Neural progenitor cell (in vitro differentiated cells): ENCODE data around the gene ATAD3B.
"Not testable (repeated sequence)": the region's sequence is repeated elsewhere in the genome, so short reads cannot be mapped to it uniquely, and the experiment has no call there.

Source experiments
- CTCF ChIP-seq: fragments of 200-600 bp; sonication (generic); IDR thresholded peaks from 2 replicates; pipeline ENCODE4 v1.5.1; 2017; ENCODE audit warnings: antibody characterized with exemption, mild to moderate bottlenecking
- EZH2 ChIP-seq: fragments of 200-600 bp; sonication (generic); IDR thresholded peaks from 2 replicates; pipeline ENCODE4 v1.6.1; 2017; ENCODE audit warnings: antibody characterized with exemption, mild to moderate bottlenecking, moderate library complexity

- TF ChIP-seq CTCF, EZH2: not testable (repeated sequence)
Measured at GRCh38 chr1:1485755-1486317, 14.3 kb downstream of the ATAD3B start.
